ENCODE measurements around the gene HDAC4. TPM values are rescaled to one million over a fixed set of nuclear protein-coding genes. Genes with fewer than 3 reads are reported as not detected.

The HDAC4 gene
- total RNA-seq, 1 donor from 2014 or later, result 65.7 TPM

GRCh38 chr2:239339726-239340601, 60.9 kb downstream of the HDAC4 start:
- Histone ChIP-seq H3K27ac (no peak overlapping the region), H3K4me3 (no peak overlapping the region), H3K4me1 (no peaks in the 10 kb centered on the region), H3K36me3 (no peaks in the 10 kb centered on the region), H3K9me3 (no peaks in the 10 kb centered on the region), H3K27me3 (no peaks in the 10 kb centered on the region)
- no peak for DNase-seq (ENCODE audit: low spot score in 2 of 2)
- intact Hi-C loops (cut with DNase I), result no loop called here
- TF ChIP-seq, protein P1, sequence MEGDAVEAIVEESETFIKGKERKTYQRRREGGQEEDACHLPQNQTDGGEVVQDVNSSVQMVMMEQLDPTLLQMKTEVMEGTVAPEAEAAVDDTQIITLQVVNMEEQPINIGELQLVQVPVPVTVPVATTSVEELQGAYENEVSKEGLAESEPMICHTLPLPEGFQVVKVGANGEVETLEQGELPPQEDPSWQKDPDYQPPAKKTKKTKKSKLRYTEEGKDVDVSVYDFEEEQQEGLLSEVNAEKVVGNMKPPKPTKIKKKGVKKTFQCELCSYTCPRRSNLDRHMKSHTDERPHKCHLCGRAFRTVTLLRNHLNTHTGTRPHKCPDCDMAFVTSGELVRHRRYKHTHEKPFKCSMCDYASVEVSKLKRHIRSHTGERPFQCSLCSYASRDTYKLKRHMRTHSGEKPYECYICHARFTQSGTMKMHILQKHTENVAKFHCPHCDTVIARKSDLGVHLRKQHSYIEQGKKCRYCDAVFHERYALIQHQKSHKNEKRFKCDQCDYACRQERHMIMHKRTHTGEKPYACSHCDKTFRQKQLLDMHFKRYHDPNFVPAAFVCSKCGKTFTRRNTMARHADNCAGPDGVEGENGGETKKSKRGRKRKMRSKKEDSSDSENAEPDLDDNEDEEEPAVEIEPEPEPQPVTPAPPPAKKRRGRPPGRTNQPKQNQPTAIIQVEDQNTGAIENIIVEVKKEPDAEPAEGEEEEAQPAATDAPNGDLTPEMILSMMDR (IDR thresholded peaks at IDR 0.05), result no peak

DNA sequence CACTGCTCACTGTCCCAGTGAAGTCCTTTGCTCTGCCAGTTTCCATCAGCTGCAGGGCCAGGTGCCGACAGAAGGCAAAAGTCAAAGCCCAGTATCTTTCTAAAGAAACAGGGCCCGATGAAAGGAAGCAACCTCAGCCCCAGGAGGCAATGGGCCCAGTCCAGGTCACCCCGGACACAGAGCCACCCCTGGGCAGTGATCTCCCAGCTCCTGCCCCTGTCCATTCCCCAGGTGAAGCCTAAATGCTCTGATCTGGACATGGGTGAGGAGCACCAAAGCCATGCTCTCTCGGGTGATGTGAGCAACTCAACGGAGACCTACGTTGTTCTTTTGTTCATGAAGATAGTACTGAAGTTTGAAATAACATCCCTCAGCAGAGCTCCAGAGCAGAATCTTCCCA, 61.6 kb downstream of the HDAC4 start:
- intact Hi-C loops (cut with DNase I), result no loop called here

DNA sequence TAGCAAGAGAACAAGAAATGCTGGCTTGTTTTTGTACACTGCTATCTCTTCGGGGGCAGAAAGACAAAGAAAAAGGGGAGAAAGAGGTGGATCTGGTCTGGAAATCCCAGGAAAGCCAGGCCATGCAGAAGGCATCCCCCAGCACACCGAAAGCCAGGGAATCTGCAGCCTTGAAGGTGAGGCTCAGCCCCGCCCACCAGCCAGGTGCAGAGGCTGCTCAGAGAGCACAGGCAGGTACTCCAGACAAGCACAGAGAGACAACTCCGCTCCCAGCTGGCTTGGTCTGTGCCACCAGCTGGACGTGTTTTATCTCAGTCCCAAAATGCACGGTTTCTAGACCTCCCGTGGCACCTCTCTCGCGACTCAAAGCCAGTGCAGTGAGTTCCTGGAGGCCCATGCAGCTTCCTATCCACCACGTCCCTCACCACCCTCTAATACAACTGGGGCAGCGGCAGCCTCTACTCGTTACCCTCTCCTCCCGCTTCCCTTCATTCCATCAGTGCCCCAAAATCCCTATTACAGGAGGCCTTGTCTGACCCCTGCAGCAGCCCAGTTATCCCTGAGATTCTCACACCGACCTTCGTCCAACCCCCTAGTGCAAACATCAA, 62.8 kb downstream of the HDAC4 start:
- Histone ChIP-seq H3K27me3 (no peaks in the 10 kb centered on the region), H3K9me3 (no peaks in the 10 kb centered on the region), H3K36me3 (no peaks in the 10 kb centered on the region), H3K4me1 (no peaks in the 10 kb centered on the region), H3K27ac (no peak overlapping the region), H3K4me3 (no peak overlapping the region)
- TF ChIP-seq, protein P1 (IDR thresholded peaks at IDR 0.05), result no peak
- intact Hi-C loops (cut with DNase I), result no loop called here
- no peak for DNase-seq (ENCODE audit: low spot score in 2 of 2)

More for the DNA sequence above, 61.6 kb downstream of the HDAC4 start:
- H3K27ac ChIP-seq, result no peak overlapping the region
- no peaks in the 10 kb centered on the region for H3K4me1 ChIP-seq
- no peaks in the 10 kb centered on the region for H3K36me3 ChIP-seq
- TF ChIP-seq, protein P1 (IDR thresholded peaks at IDR 0.05), result no peak
- no peaks in the 10 kb centered on the region for H3K9me3 ChIP-seq
- no peak overlapping the region for H3K4me3 ChIP-seq
- no peaks in the 10 kb centered on the region for H3K27me3 ChIP-seq
- DNase-seq (ENCODE audit: low spot score in 2 of 2), result no peak

GRCh38 chr2:239337122-239337876, 63.5 kb downstream of the HDAC4 start:
- H3K27ac ChIP-seq, result no peak overlapping the region
- H3K4me3 ChIP-seq, result no peak overlapping the region
- intact Hi-C loops (cut with DNase I), result no loop called here
- H3K4me1 ChIP-seq, result no peaks in the 10 kb centered on the region
- H3K27me3 ChIP-seq, result no peaks in the 10 kb centered on the region
- DNase-seq (ENCODE audit: low spot score in 2 of 2), result no peak
- TF ChIP-seq, protein P1 (IDR thresholded peaks at IDR 0.05), result no peak
- H3K9me3 ChIP-seq, result no peaks in the 10 kb centered on the region
- H3K36me3 ChIP-seq, result no peaks in the 10 kb centered on the region

GRCh38 chr2:239331560-239331959, 69.3 kb downstream of the HDAC4 start:
- peaks cover 17 to 38% of the 10 kb centered on the region in 2 donors for H3K4me1 ChIP-seq
- H3K27me3 ChIP-seq, result no peaks in the 10 kb centered on the region
- H3K9me3 ChIP-seq, result no peaks in the 10 kb centered on the region
- no peaks in the 10 kb centered on the region for H3K36me3 ChIP-seq
- intact Hi-C loops (cut with DNase I), result no loop called here
- no peak for DNase-seq (ENCODE audit: low spot score in 2 of 2)
- H3K27ac ChIP-seq, result no peak overlapping the region
- TF ChIP-seq, protein P1 (IDR thresholded peaks at IDR 0.05), result no peak
- H3K4me3 ChIP-seq, result no peak overlapping the region
